Body of pancreas (tissue), 4 donors: ENCODE results near the gene AMD1. TPM values are rescaled to one million over a fixed set of nuclear protein-coding genes. Genes with fewer than 3 reads are reported as not detected.
"Not testable (repeated sequence)": the region's sequence is repeated elsewhere in the genome, so short reads cannot be mapped to it uniquely, and the experiment has no call there.

Experiments used
- ATAC-seq: fragments of 150-250 bp; one replicate; pipeline ENCODE4 v1.9.1; 2016
- DNase-seq, 4 donors: peaks; one replicate each; pipeline ENCODE4 v3.0.0-alpha.2; 2019
- H3K27ac ChIP-seq, 4 donors: fragments of 200-600 bp; sonication (generic); 1 replicate in 3 of 4; 2 replicates in 1 of 4; pipeline versions ENCODE4 v1.5.1 to v1.6.1; 2016 to 2019; ENCODE audit warnings: mild to moderate bottlenecking in 1 of 4, mixed read lengths in 1 of 4, moderate library complexity in 1 of 4
- H3K27me3 ChIP-seq, 2 donors: fragments of 200-600 bp; sonication (generic); one replicate each; pipeline ENCODE4 v1.6.0; 2016; ENCODE audit warnings: mild to moderate bottlenecking in 1 of 2
- H3K36me3 ChIP-seq, 2 donors: fragments of 200-600 bp; sonication (generic); replicated peaks in 1 of 2; 2 replicates each; pipeline ENCODE4 v1.5.1; 2016; ENCODE audit warnings: low read depth in 2 of 2; ENCODE audit not compliant: insufficient read depth in 1 of 2
- H3K4me1 ChIP-seq: fragments of 200-600 bp; sonication (generic); one replicate; pipeline ENCODE4 v1.6.0; 2016
- H3K4me3 ChIP-seq, 2 donors: fragments of 200-600 bp; sonication (generic); 1 replicate in 1 of 2; 2 replicates in 1 of 2; pipeline ENCODE4 v1.5.1; 2016 to 2019
- H3K9me3 ChIP-seq, 3 donors: fragments of 200-600 bp; sonication (generic); 1 replicate in 2 of 3; 2 replicates in 1 of 3; pipeline ENCODE4 v1.5.1; 2016
- POLR2A ChIP-seq, 3 donors: fragments of 450-650 bp; IDR thresholded peaks; one replicate each; pipeline ENCODE4 v1.6.1; 2016; ENCODE audit warnings: antibody characterized with exemption in 3 of 3, mild to moderate bottlenecking in 2 of 3
- WGBS, 2 donors: methylation state at CpG; one replicate each; pipeline ENCODE4 v1.1.5; 2017; 5-methylcytosine and 5-hydroxymethylcytosine counted together
- intact Hi-C: fragments of 100-400 bp; cut with DNase I; formaldehyde crosslinking; loops from one replicate; pipeline ENCODE4 v1.15.1; 2023
- total RNA-seq, 2 donors: library from RNA; depleted of rRNA; stranded (reverse); fragments of >200 nt; gene quantifications; one replicate each; pipeline ENCODE4 v1.1.0, GENCODE V29; 2016
- TF ChIP-seq, protein P1 (sequence below), 7 experiments: fragments of 450-650 bp in 4 of 7; fragments of 200-600 bp in 3 of 7; sonication (generic) in 3 of 7; IDR thresholded peaks; one replicate each; pipeline ENCODE4 v1.5.1; 2016 to 2019; ENCODE audit warnings: antibody characterized with exemption in 7 of 7

Gene AMD1
- total RNA-seq, 2 donors from 2014 or later = 42.0 to 60.3 TPM

DNA sequence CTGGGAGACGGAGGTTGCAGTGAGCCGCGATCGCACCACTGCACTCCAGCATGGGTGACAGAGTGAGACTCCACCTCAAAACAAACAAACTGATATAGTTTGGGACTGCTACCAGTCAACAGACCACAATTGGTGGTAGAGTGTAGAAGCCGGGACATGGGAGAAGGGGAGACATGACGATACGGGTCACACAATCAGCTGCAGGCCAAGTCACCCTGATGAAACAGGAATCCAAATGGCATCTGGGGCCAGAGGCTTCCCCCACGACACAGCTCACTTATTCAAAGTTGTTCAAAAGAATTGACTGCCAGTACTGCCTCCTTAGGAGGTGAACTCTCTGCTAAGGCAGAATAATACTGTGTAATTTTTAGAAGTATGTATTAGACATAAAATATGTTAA lies 27.5 kb downstream of the AMD1 start:
- no peak for DNase-seq
- Histone ChIP-seq H3K27me3 (no peaks in the 10 kb centered on the region), H3K36me3 (peaks cover 0 to 3% of the 10 kb centered on the region in 2 donors), H3K4me1 (no peaks in the 10 kb centered on the region), H3K9me3 (peaks cover 0 to 30% (median 0%) of the 10 kb centered on the region in 3 donors), H3K27ac (no peak overlapping the region), H3K4me3 (no peak overlapping the region)
- 91 to 95% methylated on average over 8 of the region's 8 CpGs for WGBS, 2 donors
- ATAC-seq = no peak
- no peak for TF ChIP-seq POLR2A (IDR thresholded peaks at IDR 0.05)
- intact Hi-C loops = no loop called here

DNA sequence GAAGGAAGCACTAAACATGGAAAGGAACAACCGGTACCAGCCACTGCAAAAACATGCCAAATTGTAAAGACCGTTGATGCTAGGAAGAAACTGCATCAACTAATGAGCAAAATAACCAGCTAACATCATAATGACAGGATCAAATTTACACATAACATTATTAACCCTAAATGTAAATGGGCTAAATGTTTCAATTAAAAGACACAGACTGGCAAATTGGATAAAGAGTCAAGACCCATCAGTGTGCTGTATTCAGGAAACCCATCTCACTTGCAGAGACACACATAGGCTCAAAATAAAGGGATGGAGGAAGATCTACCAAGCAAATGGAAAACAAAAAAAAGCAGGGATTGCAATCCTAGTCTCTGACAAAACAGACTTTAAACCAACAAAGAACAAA lies 31.7 kb downstream of the AMD1 start:
- WGBS, 2 donors = 89 to 95% methylated on average over 2 of the region's 2 CpGs

DNA sequence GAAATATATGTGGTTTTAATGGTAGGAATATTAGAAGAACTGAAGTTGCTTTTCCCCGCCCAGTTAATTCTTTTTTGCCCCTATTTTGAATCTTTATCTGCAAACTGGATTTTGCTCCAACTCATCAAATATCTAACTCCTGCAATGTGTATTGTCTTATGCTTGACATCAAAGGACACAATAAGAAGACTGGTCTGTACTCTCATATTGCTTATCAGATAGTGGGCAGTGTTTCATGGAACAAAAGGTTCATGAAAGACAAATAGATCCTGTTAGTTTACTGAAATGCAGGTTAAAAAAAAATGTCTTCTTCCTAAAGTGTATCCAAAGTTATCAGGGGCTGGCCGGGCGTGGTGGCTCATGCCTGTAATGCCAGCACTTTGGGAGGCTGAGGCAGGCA lies 56.2 kb downstream of the AMD1 start:
- no peak for ATAC-seq
- intact Hi-C loops = no loop called here

More for the DNA sequence above, 31.7 kb downstream of the AMD1 start:
- H3K27me3 ChIP-seq, H3K4me1 ChIP-seq, H3K27ac ChIP-seq, H3K36me3 ChIP-seq, DNase-seq, H3K4me3 ChIP-seq, intact Hi-C loops, ATAC-seq: not testable (repeated sequence)
- H3K9me3 ChIP-seq = peaks cover 0 to 30% (median 0%) of the 10 kb centered on the region in 3 donors

DNA sequence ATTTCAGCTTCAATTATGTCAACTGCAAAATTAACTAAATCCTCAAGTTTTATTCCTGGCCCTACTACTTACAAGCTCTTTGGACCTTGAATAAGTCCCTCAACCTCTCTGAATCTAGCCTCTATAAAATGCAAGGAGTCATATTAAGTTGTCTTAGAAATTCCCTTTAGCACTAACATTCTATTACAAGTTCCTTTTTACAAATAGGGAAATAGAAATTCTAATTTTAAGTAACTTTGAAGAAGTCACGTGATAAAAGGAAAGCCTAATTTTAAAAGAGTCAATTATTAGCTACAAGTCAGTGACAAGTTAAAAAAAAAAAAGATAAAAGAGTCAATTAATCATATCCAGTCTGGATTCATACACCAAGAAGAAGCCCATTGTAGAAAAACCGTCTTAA lies 59.3 kb downstream of the AMD1 start:
- ATAC-seq = no peak
- Histone ChIP-seq H3K9me3 (no peaks in the 10 kb centered on the region), H3K4me1 (no peaks in the 10 kb centered on the region), H3K36me3 (no peaks in the 10 kb centered on the region), H3K4me3 (no peak overlapping the region), H3K27me3 (no peaks in the 10 kb centered on the region), H3K27ac (no peak overlapping the region)
- TF ChIP-seq POLR2A (IDR thresholded peaks at IDR 0.05) = no peak
- TF ChIP-seq, protein P1, sequence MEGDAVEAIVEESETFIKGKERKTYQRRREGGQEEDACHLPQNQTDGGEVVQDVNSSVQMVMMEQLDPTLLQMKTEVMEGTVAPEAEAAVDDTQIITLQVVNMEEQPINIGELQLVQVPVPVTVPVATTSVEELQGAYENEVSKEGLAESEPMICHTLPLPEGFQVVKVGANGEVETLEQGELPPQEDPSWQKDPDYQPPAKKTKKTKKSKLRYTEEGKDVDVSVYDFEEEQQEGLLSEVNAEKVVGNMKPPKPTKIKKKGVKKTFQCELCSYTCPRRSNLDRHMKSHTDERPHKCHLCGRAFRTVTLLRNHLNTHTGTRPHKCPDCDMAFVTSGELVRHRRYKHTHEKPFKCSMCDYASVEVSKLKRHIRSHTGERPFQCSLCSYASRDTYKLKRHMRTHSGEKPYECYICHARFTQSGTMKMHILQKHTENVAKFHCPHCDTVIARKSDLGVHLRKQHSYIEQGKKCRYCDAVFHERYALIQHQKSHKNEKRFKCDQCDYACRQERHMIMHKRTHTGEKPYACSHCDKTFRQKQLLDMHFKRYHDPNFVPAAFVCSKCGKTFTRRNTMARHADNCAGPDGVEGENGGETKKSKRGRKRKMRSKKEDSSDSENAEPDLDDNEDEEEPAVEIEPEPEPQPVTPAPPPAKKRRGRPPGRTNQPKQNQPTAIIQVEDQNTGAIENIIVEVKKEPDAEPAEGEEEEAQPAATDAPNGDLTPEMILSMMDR (IDR thresholded peaks at IDR 0.05) = no peak
- WGBS, 2 donors = 42 to 49% methylated on average over 2 of the region's 2 CpGs
- no peak for DNase-seq
- intact Hi-C loops = no loop called here

More for the DNA sequence above, 56.2 kb downstream of the AMD1 start:
- H3K27me3 ChIP-seq = no peaks in the 10 kb centered on the region
- H3K4me1 ChIP-seq = no peaks in the 10 kb centered on the region
- H3K27ac ChIP-seq = no peak overlapping the region
- H3K9me3 ChIP-seq = no peaks in the 10 kb centered on the region
- DNase-seq = no peak
- H3K36me3 ChIP-seq = no peaks in the 10 kb centered on the region
- TF ChIP-seq, protein P1 (IDR thresholded peaks at IDR 0.05) = no peak
- TF ChIP-seq POLR2A (IDR thresholded peaks at IDR 0.05) = no peak
- no peak overlapping the region for H3K4me3 ChIP-seq
- 87 to 90% methylated on average over 3 of the region's 3 CpGs for WGBS, 2 donors

DNA sequence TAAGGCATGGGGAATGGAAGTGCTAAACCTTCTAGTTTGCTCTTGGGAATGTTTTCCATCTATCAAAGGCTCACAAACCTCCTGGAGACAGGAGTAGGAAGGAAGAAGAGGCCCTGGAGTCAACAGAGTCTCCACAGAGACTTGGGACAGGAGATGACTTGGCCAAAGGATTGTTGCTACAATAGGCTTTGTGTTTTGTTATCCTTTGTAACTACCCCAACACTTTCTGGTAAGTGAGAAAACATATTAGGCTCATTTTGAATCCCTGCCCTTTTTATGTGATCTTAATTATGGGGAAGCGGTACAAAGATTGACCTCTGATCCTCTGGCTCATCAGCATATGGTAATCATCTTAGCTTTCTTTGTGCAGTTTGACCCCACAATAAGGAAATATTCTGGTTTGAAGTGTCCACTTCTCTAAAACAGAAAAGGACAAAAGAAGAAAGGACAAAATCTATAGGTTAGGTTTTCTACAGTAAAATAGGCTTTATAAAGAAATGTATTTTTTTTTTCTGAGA lies 59.9 kb downstream of the AMD1 start:
- intact Hi-C loops = no loop called here
- DNase-seq (no peak), ATAC-seq (no peak)
- no peak overlapping the region for H3K4me3 ChIP-seq
- no peaks in the 10 kb centered on the region for H3K27me3 ChIP-seq
- no peaks in the 10 kb centered on the region for H3K4me1 ChIP-seq
- no peaks in the 10 kb centered on the region for H3K36me3 ChIP-seq
- no peak overlapping the region for H3K27ac ChIP-seq
- 92 to 96% methylated on average over 1 of the region's 1 CpG for WGBS, 2 donors
- TF ChIP-seq, protein P1 (IDR thresholded peaks at IDR 0.05) = no peak
- no peak for TF ChIP-seq POLR2A (IDR thresholded peaks at IDR 0.05)
- no peaks in the 10 kb centered on the region for H3K9me3 ChIP-seq

DNA sequence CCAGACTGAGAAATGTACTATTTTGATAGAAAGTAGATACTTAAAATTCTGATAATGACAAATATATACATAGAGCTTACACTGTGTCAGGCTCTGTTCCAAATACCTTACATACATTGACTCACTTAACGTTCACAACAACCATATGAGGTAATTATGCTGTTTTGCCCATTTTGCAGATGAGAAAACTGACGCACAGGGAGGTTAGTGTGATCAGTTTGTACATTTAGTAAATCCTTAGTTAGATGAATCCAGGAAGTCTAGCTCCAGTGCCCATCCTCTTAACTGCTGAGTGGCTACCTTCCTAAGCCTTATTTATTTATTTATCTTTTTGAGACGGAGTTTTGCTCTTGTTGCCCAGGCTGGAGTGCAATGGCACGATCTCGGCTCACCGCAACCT lies 60.6 kb downstream of the AMD1 start:
- H3K4me3 ChIP-seq = no peak overlapping the region
- H3K4me1 ChIP-seq = no peaks in the 10 kb centered on the region
- WGBS, 2 donors = 87 to 88% methylated on average over 6 of the region's 6 CpGs
- no peak for DNase-seq
- no peak for ATAC-seq
- H3K27me3 ChIP-seq = no peaks in the 10 kb centered on the region
- H3K36me3 ChIP-seq = no peaks in the 10 kb centered on the region
- H3K27ac ChIP-seq = no peak overlapping the region
- no peaks in the 10 kb centered on the region for H3K9me3 ChIP-seq
- no peak for TF ChIP-seq POLR2A (IDR thresholded peaks at IDR 0.05)
- TF ChIP-seq, protein P1 (IDR thresholded peaks at IDR 0.05) = no peak
- intact Hi-C loops = no loop called here
